ENCODE data around the gene PIK3R2. TPM values are rescaled to one million over a fixed set of nuclear protein-coding genes. Genes with fewer than 3 reads are reported as not detected.

Gene PIK3R2
- total and polyA plus RNA-seq, 4 donors: 1.5 to 37.8 (median 7.7) TPM

DNA sequence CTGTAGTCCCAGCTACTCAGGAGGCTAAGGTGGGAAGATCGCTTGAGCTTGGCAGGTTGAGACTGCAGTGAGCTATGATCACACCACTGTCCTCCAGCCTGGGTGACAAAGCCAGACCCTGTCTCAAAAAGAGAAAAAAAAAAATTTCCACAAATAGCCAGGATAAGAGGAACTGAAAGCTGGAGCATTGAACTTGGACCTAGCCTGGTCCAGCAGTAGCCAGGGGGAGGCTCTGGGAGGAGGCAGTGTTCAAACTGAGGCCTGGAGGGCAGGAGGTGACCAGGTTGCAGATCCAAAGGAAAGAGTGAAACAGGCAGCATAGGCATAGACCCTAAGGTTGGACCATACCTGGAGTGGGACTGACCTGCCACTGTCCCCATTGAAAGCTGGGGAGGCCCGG lies 26.9 kb upstream of the PIK3R2 start:
- H3K4me3 ChIP-seq (ENCODE audit: low read depth in 1 of 3, low read length in 3 of 3): no peak overlapping the region
- no peak overlapping the region for H3K9ac ChIP-seq (ENCODE audit: low read depth in 1 of 2, low read length in 2 of 2)
- H3K36me3 ChIP-seq (ENCODE audit: control insufficient read depth in 4 of 4, insufficient read depth in 3 of 4, low read depth in 1 of 4, low read length in 3 of 4): peaks cover 13 to 61% (median 31%) of the 10 kb centered on the region in 4 donors

DNA sequence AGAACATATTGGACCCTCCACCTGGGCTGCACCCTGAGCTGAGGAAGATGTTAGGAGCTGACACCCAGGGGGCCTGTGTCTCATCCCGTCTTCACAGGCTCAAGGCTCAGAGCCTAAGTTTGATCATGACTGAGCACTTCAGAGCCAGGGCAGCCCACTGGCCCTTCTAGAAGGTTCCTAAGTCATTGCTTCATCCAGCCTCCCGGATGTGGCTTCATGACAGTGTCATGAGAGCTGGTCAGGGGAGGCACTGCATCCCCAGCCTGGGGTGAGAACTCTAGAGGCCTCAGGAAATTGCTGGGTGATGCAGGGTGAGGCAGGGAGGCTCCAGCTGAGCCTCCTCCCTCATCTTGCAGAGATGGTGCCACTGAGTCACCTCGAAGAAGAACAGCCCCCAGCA lies 24.9 kb upstream of the PIK3R2 start:
- Histone ChIP-seq H3K4me3 (ENCODE audit: low read depth in 1 of 3, low read length in 3 of 3) (no peak overlapping the region), H3K4me1 (ENCODE audit: control insufficient read depth in 4 of 4, insufficient read depth in 4 of 4, low read length in 3 of 4) (no peaks in the 10 kb centered on the region), H3K27me3 (ENCODE audit: control insufficient read depth in 4 of 4, insufficient read depth in 4 of 4, low read length in 3 of 4) (no peaks in the 10 kb centered on the region), H3K27ac (ENCODE audit: low read depth in 1 of 2, low read length in 2 of 2) (no peak overlapping the region), H3K36me3 (ENCODE audit: control insufficient read depth in 4 of 4, insufficient read depth in 3 of 4, low read depth in 1 of 4, low read length in 3 of 4) (peaks cover 13 to 65% (median 37%) of the 10 kb centered on the region in 4 donors), H3K9ac (ENCODE audit: low read depth in 1 of 2, low read length in 2 of 2) (no peak overlapping the region), H3K9me3 (ENCODE audit: control insufficient read depth in 4 of 4, low read length in 3 of 4) (no peaks in the 10 kb centered on the region)
- WGBS: 79% methylated on average over 3 of the region's 3 CpGs
- DNase-seq (ENCODE audit: low spot score): no peak
- TF ChIP-seq ZBTB33 (IDR thresholded peaks at IDR 0.05) (no peak), JUND (IDR thresholded peaks at IDR 0.05) (no peak), YY1 (IDR thresholded peaks at IDR 0.05) (no peak), SP1 (IDR thresholded peaks at IDR 0.05) (no peak), GABPA (IDR thresholded peaks at IDR 0.05 in 1 of 2, conservative IDR thresholded peaks at IDR 0.05 in 1 of 2) (no peak)

More for the DNA sequence above, 26.9 kb upstream of the PIK3R2 start:
- no peak for DNase-seq (ENCODE audit: low spot score)
- TF ChIP-seq RAD21 (IDR thresholded peaks at IDR 0.05) (no peak), EGR1 (IDR thresholded peaks at IDR 0.05; ENCODE audit: low read depth in 2 of 2) (no peak), REST (IDR thresholded peaks at IDR 0.05) (no peak), HNF4G (IDR thresholded peaks at IDR 0.05) (no peak), FOXA1 (IDR thresholded peaks at IDR 0.05) (no peak), GABPA (IDR thresholded peaks at IDR 0.05 in 1 of 2, conservative IDR thresholded peaks at IDR 0.05 in 1 of 2) (no peak), FOXA2 (IDR thresholded peaks at IDR 0.05) (no peak)
- TF ChIP-seq, protein P1, sequence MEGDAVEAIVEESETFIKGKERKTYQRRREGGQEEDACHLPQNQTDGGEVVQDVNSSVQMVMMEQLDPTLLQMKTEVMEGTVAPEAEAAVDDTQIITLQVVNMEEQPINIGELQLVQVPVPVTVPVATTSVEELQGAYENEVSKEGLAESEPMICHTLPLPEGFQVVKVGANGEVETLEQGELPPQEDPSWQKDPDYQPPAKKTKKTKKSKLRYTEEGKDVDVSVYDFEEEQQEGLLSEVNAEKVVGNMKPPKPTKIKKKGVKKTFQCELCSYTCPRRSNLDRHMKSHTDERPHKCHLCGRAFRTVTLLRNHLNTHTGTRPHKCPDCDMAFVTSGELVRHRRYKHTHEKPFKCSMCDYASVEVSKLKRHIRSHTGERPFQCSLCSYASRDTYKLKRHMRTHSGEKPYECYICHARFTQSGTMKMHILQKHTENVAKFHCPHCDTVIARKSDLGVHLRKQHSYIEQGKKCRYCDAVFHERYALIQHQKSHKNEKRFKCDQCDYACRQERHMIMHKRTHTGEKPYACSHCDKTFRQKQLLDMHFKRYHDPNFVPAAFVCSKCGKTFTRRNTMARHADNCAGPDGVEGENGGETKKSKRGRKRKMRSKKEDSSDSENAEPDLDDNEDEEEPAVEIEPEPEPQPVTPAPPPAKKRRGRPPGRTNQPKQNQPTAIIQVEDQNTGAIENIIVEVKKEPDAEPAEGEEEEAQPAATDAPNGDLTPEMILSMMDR (IDR thresholded peaks at IDR 0.05; ENCODE audit: low read depth, low read length, missing input control): no peak
- TF ChIP-seq, protein P2, sequence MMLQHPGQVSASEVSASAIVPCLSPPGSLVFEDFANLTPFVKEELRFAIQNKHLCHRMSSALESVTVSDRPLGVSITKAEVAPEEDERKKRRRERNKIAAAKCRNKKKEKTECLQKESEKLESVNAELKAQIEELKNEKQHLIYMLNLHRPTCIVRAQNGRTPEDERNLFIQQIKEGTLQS (IDR thresholded peaks at IDR 0.05): no peak
- Histone ChIP-seq H3K9me3 (ENCODE audit: control insufficient read depth in 4 of 4, low read length in 3 of 4) (no peaks in the 10 kb centered on the region), H3K27ac (ENCODE audit: low read depth in 1 of 2, low read length in 2 of 2) (no peak overlapping the region), H3K4me1 (ENCODE audit: control insufficient read depth in 4 of 4, insufficient read depth in 4 of 4, low read length in 3 of 4) (no peaks in the 10 kb centered on the region), H3K27me3 (ENCODE audit: control insufficient read depth in 4 of 4, insufficient read depth in 4 of 4, low read length in 3 of 4) (no peaks in the 10 kb centered on the region)
- WGBS: 87% methylated on average over 2 of the region's 2 CpGs
